K562 (cell line): ENCODE results near the gene COX20.

ENCODE experiments used
- CBX8 ChIP-seq: fragments of 200-600 bp; sonication (generic); IDR thresholded peaks from 2 replicates; pipeline ENCODE4 v1.6.1; 2012; ENCODE audit warnings: borderline replicate concordance, mixed run types, low read depth, mild to moderate bottlenecking, moderate library complexity, mixed read lengths, low read length, control low read depth, inconsistent platforms; ENCODE audit not compliant: poor library complexity, severe bottlenecking; ENCODE audit errors: extremely low read depth
- EZH2 ChIP-seq: IDR thresholded peaks from 2 replicates; pipeline ENCODE4 v1.6.1; 2012; ENCODE audit warnings: low read depth, mild to moderate bottlenecking, inconsistent platforms, low read length, borderline replicate concordance
- MTA1 ChIP-seq: fragments of 450-650 bp; IDR thresholded peaks from 2 replicates; pipeline ENCODE4 v1.6.1; 2017; ENCODE audit warnings: borderline replicate concordance
- NFATC3 ChIP-seq: fragments of 450-650 bp; IDR thresholded peaks from 2 replicates; pipeline ENCODE4 v1.6.1; 2017; ENCODE audit warnings: mild to moderate bottlenecking
- NR1H2 ChIP-seq: sonication (generic); formaldehyde crosslinking; IDR thresholded peaks from 2 replicates; pipeline ENCODE4 v1.4.0; 2020; ENCODE audit warnings: mild to moderate bottlenecking, missing genetic modification reagents
- NR2C2 ChIP-seq, 2 experiments: fragments of 200-800 bp in 1 of 2; sonication (Bioruptor generic) in 1 of 2; sonication (generic) in 1 of 2; formaldehyde crosslinking in 1 of 2; IDR thresholded peaks; 2 replicates each; pipeline versions ENCODE4 v1.6.1 to v1.8.0; 2016 to 2022; ENCODE audit warnings: mild to moderate bottlenecking in 1 of 2, missing compliant biosample characterization in 1 of 2, missing genetic modification characterization in 1 of 2, missing genetic modification reagents in 1 of 2
- POLR2A ChIP-seq: fragments of 450-650 bp; conservative IDR thresholded peaks from 2 replicates; pipeline ENCODE4 v1.6.1; 2016
- PRPF4 ChIP-seq: fragments of 200-400 bp; formaldehyde crosslinking; IDR thresholded peaks from one replicate; pipeline ENCODE4 v1.6.1; 2017; ENCODE audit warnings: low read length, low read depth, mild to moderate bottlenecking; ENCODE audit not compliant: insufficient read depth, poor library complexity, severe bottlenecking
- SMARCB1 ChIP-seq: IDR thresholded peaks from 2 replicates; pipeline ENCODE4 v1.6.1; 2011; ENCODE audit warnings: improper control_type of control experiment, low read depth; ENCODE audit not compliant: insufficient read length
- ZNF274 ChIP-seq: IDR thresholded peaks from 2 replicates; pipeline ENCODE4 v1.6.1; 2011; ENCODE audit warnings: low read depth, mild to moderate bottlenecking, low read length, moderate library complexity, borderline replicate concordance
- ZNF696 ChIP-seq: fragments of 250-450 bp; sonication (Bioruptor Pico); conservative IDR thresholded peaks from 2 replicates; pipeline ENCODE4 v1.4.0; 2020; ENCODE audit warnings: mild to moderate bottlenecking, moderate library complexity
- TF ChIP-seq, protein P1 (sequence below): sonication (generic); formaldehyde crosslinking; IDR thresholded peaks from 2 replicates; pipeline ENCODE4 v1.8.1; 2023; ENCODE audit warnings: mild to moderate bottlenecking, missing genetic modification reagents
- TF ChIP-seq, protein P2 (sequence below), 3 experiments: IDR thresholded peaks in 2 of 3; conservative IDR thresholded peaks in 1 of 3; 2 replicates each; pipeline ENCODE4 v1.5.1; 2011 to 2012; ENCODE audit warnings: low read length in 3 of 3, mild to moderate bottlenecking in 3 of 3, control low read depth in 2 of 3, improper control_type of control experiment in 1 of 3, inconsistent platforms in 1 of 3, low read depth in 1 of 3, mixed read lengths in 1 of 3, moderate library complexity in 1 of 3; ENCODE audit not compliant: insufficient read depth in 2 of 3

DNA sequence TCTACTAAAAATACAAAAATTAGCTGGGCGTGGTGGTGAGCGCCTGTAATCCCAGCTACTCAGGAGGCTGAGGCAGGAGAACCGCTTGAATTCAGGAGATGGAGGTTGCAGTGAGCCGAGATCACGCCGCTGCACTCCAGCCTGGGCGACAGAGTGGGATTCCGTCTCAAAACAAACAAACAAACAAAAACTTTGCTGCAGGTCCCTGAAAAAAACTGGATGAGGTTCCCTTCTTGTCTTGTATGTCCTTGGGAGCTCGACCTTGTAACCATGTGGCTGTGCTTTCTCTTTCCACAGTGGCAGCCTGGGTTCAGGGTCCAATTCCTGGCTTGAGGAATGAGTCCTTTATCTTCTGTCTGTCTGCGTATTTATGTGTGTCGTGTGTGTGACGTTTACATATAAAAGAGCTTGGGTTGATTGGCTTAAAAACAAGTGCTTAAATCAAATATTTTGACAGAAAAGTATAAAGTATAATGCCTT is 18.0 kb upstream of the COX20 start:
- TF ChIP-seq NR2C2 (CRISPR knock-in tag; IDR thresholded peaks at IDR 0.05), result no peak
- TF ChIP-seq NR2C2 (tag; IDR thresholded peaks at IDR 0.05), result no peak
- TF ChIP-seq NFATC3, result no peak
- TF ChIP-seq, protein P1, sequence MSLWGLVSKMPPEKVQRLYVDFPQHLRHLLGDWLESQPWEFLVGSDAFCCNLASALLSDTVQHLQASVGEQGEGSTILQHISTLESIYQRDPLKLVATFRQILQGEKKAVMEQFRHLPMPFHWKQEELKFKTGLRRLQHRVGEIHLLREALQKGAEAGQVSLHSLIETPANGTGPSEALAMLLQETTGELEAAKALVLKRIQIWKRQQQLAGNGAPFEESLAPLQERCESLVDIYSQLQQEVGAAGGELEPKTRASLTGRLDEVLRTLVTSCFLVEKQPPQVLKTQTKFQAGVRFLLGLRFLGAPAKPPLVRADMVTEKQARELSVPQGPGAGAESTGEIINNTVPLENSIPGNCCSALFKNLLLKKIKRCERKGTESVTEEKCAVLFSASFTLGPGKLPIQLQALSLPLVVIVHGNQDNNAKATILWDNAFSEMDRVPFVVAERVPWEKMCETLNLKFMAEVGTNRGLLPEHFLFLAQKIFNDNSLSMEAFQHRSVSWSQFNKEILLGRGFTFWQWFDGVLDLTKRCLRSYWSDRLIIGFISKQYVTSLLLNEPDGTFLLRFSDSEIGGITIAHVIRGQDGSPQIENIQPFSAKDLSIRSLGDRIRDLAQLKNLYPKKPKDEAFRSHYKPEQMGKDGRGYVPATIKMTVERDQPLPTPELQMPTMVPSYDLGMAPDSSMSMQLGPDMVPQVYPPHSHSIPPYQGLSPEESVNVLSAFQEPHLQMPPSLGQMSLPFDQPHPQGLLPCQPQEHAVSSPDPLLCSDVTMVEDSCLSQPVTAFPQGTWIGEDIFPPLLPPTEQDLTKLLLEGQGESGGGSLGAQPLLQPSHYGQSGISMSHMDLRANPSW (CRISPR knock-in tag), result no peak
- TF ChIP-seq SMARCB1, result no peak
- no peak for TF ChIP-seq POLR2A
- no peak for TF ChIP-seq EZH2
- no peak for TF ChIP-seq ZNF274
- TF ChIP-seq PRPF4, result no peak
- no peak for TF ChIP-seq MTA1
- TF ChIP-seq NR1H2, result no peak
- TF ChIP-seq, protein P2, sequence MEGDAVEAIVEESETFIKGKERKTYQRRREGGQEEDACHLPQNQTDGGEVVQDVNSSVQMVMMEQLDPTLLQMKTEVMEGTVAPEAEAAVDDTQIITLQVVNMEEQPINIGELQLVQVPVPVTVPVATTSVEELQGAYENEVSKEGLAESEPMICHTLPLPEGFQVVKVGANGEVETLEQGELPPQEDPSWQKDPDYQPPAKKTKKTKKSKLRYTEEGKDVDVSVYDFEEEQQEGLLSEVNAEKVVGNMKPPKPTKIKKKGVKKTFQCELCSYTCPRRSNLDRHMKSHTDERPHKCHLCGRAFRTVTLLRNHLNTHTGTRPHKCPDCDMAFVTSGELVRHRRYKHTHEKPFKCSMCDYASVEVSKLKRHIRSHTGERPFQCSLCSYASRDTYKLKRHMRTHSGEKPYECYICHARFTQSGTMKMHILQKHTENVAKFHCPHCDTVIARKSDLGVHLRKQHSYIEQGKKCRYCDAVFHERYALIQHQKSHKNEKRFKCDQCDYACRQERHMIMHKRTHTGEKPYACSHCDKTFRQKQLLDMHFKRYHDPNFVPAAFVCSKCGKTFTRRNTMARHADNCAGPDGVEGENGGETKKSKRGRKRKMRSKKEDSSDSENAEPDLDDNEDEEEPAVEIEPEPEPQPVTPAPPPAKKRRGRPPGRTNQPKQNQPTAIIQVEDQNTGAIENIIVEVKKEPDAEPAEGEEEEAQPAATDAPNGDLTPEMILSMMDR (IDR thresholded peaks at IDR 0.05 in 2 of 3, conservative IDR thresholded peaks at IDR 0.05 in 1 of 3; ENCODE audit: insufficient read depth in 2 of 3, low read depth in 1 of 3, low read length in 3 of 3), result no peak
- TF ChIP-seq CBX8, result no peak
- no peak for TF ChIP-seq ZNF696 (CRISPR knock-in tag)
